MM.1S (cell line): ENCODE results near the gene DDX25.
A peak's percentile ranks its signal among the peaks of the same experiment; 100 is the strongest.
"Not testable (repeated sequence)": the region's sequence is repeated elsewhere in the genome, so short reads cannot be mapped to it uniquely, and the experiment has no call there.

ENCODE experiments used
- DNase-seq: peaks from one replicate; pipeline ENCODE4 v3.0.0-alpha.2; 2015
- H2AFZ ChIP-seq: fragments of 300-600 bp; sonication (generic); 2 replicates; pipeline ENCODE4 v1.6.0; 2016; ENCODE audit warnings: antibody characterized with exemption, low read length
- H3F3A ChIP-seq: fragments of 300-600 bp; sonication (generic); 2 replicates; pipeline ENCODE4 v1.6.1; 2016; ENCODE audit warnings: mild to moderate bottlenecking, antibody characterized with exemption, low read length, moderate library complexity, mixed read lengths; ENCODE audit not compliant: insufficient read depth
- H3K27ac ChIP-seq: fragments of 300-600 bp; sonication (generic); 2 replicates; pipeline ENCODE4 v1.5.1; 2016; ENCODE audit warnings: mild to moderate bottlenecking, low read length
- H3K27me3 ChIP-seq: fragments of 300-600 bp; sonication (generic); replicated peaks from 2 replicates; pipeline ENCODE4 v1.6.0; 2016; ENCODE audit warnings: low read length; ENCODE audit not compliant: insufficient read depth
- H3K36me3 ChIP-seq: fragments of 300-600 bp; sonication (generic); replicated peaks from 2 replicates; pipeline ENCODE4 v1.6.1; 2016; ENCODE audit warnings: mild to moderate bottlenecking, low read length, mixed read lengths; ENCODE audit not compliant: insufficient read depth
- H3K4me1 ChIP-seq: fragments of 300-600 bp; sonication (generic); 2 replicates; pipeline ENCODE4 v1.6.1; 2016; ENCODE audit warnings: low read length, mixed read lengths
- H3K4me2 ChIP-seq: fragments of 300-600 bp; sonication (generic); 2 replicates; pipeline ENCODE4 v1.6.0; 2016; ENCODE audit warnings: low read depth, low read length
- H3K4me3 ChIP-seq: fragments of 300-600 bp; sonication (generic); 2 replicates; pipeline ENCODE4 v1.5.1; 2016; ENCODE audit warnings: low read length, mixed read lengths
- H3K79me2 ChIP-seq: fragments of 300-600 bp; sonication (generic); 2 replicates; pipeline ENCODE4 v1.6.1; 2016; ENCODE audit warnings: mixed run types, low read length, mixed read lengths
- H3K9ac ChIP-seq: fragments of 300-600 bp; sonication (generic); 2 replicates; pipeline ENCODE4 v1.6.1; 2016; ENCODE audit warnings: low read length, mixed read lengths
- H3K9me2 ChIP-seq: fragments of 300-600 bp; sonication (generic); replicated peaks from 2 replicates; pipeline ENCODE4 v1.6.1; 2016; ENCODE audit warnings: mild to moderate bottlenecking, low read length, mixed read lengths; ENCODE audit not compliant: insufficient read depth
- H3K9me3 ChIP-seq: fragments of 300-600 bp; sonication (generic); replicated peaks from 2 replicates; pipeline ENCODE4 v1.6.1; 2016; ENCODE audit warnings: mild to moderate bottlenecking, low read length, mixed read lengths; ENCODE audit not compliant: insufficient read depth
- H4K20me1 ChIP-seq: fragments of 300-600 bp; sonication (generic); 2 replicates; pipeline ENCODE4 v1.6.1; 2016; ENCODE audit warnings: mild to moderate bottlenecking, low read length, moderate library complexity, mixed read lengths; ENCODE audit not compliant: insufficient read depth
- EZH2 ChIP-seq: fragments of 300-600 bp; sonication (generic); optimal IDR thresholded peaks from 2 replicates; pipeline ENCODE3; 2017; ENCODE audit warnings: low read depth, mild to moderate bottlenecking, antibody characterized with exemption, low read length, mixed read lengths
- EZH2phosphoT487 ChIP-seq: fragments of 300-600 bp; sonication (generic); IDR thresholded peaks from 2 replicates; pipeline ENCODE4 v1.6.1; 2018; ENCODE audit warnings: antibody characterized with exemption, low read length
- TF ChIP-seq, protein P1 (sequence below): fragments of 300-600 bp; sonication (generic); IDR thresholded peaks from 2 replicates; pipeline ENCODE4 v1.5.1; 2016; ENCODE audit warnings: antibody characterized with exemption, low read length, mixed read lengths

The DDX25 gene

DNA sequence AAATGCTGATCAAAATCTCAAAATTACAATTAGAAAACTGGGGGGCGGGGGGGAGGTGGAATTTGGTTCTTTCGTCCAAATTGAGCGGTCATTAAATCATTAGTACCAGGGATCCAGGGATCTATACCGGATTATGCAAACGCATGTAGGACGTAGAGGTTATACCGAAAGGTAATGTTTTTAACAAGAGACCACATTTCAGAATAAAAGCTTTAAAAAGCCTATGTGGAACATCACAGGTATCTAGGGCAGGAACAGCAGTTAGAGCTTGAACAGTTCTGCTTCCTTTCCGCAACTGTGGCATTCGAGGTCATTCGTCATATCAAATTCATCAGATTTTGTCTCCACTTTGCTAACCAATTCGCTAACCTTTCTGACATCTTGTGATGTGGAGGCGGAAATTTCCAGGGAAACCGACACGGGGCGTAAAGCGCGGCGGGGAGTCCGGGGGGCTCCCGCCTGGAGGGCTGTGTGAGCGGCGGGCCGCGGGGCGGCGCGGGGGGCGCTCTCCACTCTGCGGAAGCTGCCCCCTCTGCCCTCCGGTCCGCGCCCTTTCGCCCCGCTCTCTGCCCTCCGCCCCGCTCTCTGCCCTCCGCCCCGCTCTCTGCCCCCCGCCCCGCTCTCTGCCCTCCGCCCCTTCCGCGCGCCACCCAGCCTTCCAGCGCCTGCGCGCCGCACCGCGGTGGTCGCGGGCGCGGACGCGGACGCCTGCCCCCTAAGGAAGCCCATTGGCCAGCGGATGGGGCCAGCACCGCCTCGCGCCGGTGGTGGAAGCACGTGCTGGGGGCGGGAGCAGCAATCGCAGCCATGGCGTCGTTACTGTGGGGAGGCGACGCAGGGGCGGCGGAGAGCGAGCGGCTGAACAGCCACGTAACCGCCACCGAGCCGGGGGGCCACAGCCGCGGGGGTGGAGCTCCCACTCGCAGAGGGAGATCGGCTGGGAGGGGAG, at the start of gene DDX25:
DDX25 (plus strand) TSS at position 798 of the 949 bp plus-strand sequence; CDS start at position 808, 10 bp downstream.
- Histone ChIP-seq H3K4me1 (no peaks in the 10 kb centered on the region; the same call in 1 of the 2 replicates), H3K27me3 (peaks cover 10% of the 10 kb centered on the region; the same call in 1 of the 2 replicates), H3K79me2 (peaks cover 37% of the 10 kb centered on the region), H3K9me3 (no peaks in the 10 kb centered on the region), H3K9me2 (no peaks in the 10 kb centered on the region), H3K27ac (no peak within 1 kb of the TSS), H2AFZ (peak within 1 kb of the TSS; percentile 84; the same call in 1 of the 2 replicates), H3K36me3 (peaks cover 3% of the 10 kb centered on the region; the same call in 1 of the 2 replicates), H3K4me2 (peak within 1 kb of the TSS; percentile 53; the same call in 1 of the 2 replicates), H3F3A (peaks cover 11% of the 10 kb centered on the region), H3K4me3 (peak within 1 kb of the TSS; percentile 85), H4K20me1 (no peaks in the 10 kb centered on the region), H3K9ac (no peak within 1 kb of the TSS)
- no peak for DNase-seq
- TF ChIP-seq, protein P1, sequence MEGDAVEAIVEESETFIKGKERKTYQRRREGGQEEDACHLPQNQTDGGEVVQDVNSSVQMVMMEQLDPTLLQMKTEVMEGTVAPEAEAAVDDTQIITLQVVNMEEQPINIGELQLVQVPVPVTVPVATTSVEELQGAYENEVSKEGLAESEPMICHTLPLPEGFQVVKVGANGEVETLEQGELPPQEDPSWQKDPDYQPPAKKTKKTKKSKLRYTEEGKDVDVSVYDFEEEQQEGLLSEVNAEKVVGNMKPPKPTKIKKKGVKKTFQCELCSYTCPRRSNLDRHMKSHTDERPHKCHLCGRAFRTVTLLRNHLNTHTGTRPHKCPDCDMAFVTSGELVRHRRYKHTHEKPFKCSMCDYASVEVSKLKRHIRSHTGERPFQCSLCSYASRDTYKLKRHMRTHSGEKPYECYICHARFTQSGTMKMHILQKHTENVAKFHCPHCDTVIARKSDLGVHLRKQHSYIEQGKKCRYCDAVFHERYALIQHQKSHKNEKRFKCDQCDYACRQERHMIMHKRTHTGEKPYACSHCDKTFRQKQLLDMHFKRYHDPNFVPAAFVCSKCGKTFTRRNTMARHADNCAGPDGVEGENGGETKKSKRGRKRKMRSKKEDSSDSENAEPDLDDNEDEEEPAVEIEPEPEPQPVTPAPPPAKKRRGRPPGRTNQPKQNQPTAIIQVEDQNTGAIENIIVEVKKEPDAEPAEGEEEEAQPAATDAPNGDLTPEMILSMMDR, result no peak
- TF ChIP-seq EZH2 (no peak), EZH2phosphoT487 (no peak)

DNA sequence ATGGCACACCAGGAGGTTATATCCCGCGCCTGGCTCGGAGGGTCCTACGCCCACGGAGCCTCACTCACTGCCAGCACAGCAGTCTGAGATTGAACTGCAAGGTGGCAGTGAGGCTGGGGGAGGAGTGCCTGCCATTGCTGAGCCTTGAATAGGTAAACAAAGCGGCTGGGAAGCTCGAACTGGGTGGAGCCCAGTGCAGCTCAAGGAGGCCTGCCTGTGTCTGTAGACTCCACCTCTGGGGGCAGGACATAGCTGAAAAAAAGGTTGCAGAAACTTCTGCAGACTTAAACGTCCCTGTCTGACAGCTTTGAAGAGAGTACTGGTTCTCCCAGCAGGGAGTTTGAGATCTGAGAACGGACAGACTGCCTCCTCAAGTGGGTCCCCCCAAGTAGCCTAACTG, 46.6 kb upstream of the DDX25 start:
- DNase-seq, H3F3A ChIP-seq, H3K27ac ChIP-seq, H4K20me1 ChIP-seq, H3K9ac ChIP-seq, H3K36me3 ChIP-seq, H2AFZ ChIP-seq, H3K4me3 ChIP-seq, H3K9me2 ChIP-seq, H3K27me3 ChIP-seq, H3K4me2 ChIP-seq, H3K4me1 ChIP-seq, H3K79me2 ChIP-seq, H3K9me3 ChIP-seq: not testable (repeated sequence)

DNA sequence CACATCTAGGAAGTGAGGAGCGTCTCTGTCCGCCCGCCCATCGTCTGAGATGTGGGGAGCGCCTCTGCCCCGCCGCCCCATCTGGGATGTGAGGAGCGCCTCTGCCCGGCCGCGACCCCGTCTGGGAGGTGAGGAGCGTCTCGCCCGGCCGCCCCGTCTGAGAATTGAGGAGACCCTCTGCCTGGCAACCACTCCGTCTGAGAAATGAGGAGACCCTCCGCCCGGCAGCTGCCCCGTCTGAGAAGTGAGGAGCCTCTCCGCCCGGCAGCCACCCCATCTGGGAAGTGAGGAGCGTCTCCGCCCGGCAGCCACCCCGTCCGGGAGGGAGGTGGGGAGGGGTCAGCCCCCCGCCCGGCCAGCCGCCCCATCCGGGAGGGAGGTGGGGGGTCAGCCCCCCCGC, 41.5 kb upstream of the DDX25 start:
- H3K4me2 ChIP-seq, H3K4me1 ChIP-seq, H3F3A ChIP-seq, H3K9me2 ChIP-seq, H3K9me3 ChIP-seq, H3K4me3 ChIP-seq, H3K79me2 ChIP-seq, DNase-seq, H4K20me1 ChIP-seq, H3K36me3 ChIP-seq, H3K27ac ChIP-seq, H2AFZ ChIP-seq, H3K9ac ChIP-seq, H3K27me3 ChIP-seq: not testable (repeated sequence)

DNA sequence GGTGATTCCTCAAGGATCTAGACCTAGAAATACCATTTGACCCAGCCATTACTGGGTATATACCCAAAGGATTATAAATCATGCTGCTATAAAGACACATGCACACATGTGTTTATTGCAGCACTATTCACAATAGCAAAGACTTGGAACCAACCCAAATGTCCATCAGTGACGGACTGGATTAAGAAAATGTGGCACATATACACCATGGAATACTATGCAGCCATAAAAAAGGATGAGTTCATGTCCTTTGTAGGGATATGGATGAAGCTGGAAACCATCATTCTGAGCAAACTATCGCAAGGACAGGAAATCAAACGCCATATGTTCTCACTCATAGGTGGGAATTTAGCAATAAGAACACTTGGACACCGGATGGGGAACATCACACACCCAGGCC, 39.0 kb upstream of the DDX25 start:
- H3K27ac ChIP-seq, H3K27me3 ChIP-seq, H3K9me3 ChIP-seq, H3K9me2 ChIP-seq, DNase-seq, H3K4me1 ChIP-seq, H3F3A ChIP-seq, H3K36me3 ChIP-seq, H3K9ac ChIP-seq, H3K4me3 ChIP-seq, H3K79me2 ChIP-seq, H2AFZ ChIP-seq, H4K20me1 ChIP-seq, H3K4me2 ChIP-seq: not testable (repeated sequence)
